Smooth muscle cell (in vitro differentiated cells): ENCODE results near the gene ARHGAP21. TPM values are rescaled to one million over a fixed set of nuclear protein-coding genes. Genes with fewer than 3 reads are reported as not detected.

Source experiments
- DNase-seq: peaks from one replicate; lab custom pipeline; 2025; ENCODE audit not compliant: unreplicated experiment; lab: John Stamatoyannopoulos, UW
- H2AFZ ChIP-seq: fragments of 200-600 bp; sonication (generic); 2 replicates; pipeline ENCODE4 v1.6.0; 2016; ENCODE audit warnings: antibody characterized with exemption, low read depth, mild to moderate bottlenecking
- H3F3A ChIP-seq: fragments of 200-600 bp; sonication (generic); 2 replicates; pipeline ENCODE4 v1.6.0; 2017; ENCODE audit warnings: antibody characterized with exemption, low read depth
- H3K27ac ChIP-seq: fragments of 200-600 bp; sonication (generic); 2 replicates; pipeline ENCODE4 v1.5.1; 2016; ENCODE audit warnings: low read depth, mild to moderate bottlenecking
- H3K27me3 ChIP-seq: fragments of 200-600 bp; sonication (generic); 2 replicates; pipeline ENCODE4 v1.6.1; 2016; ENCODE audit warnings: low read depth, mild to moderate bottlenecking
- H3K36me3 ChIP-seq: fragments of 200-600 bp; sonication (generic); 2 replicates; pipeline ENCODE4 v1.5.1; 2016; ENCODE audit warnings: low read depth
- H3K4me1 ChIP-seq: fragments of 200-600 bp; sonication (generic); 2 replicates; pipeline ENCODE4 v1.5.1; 2016; ENCODE audit warnings: low read depth
- H3K4me2 ChIP-seq: fragments of 200-600 bp; sonication (generic); 2 replicates; pipeline ENCODE4 v1.6.0; 2016; ENCODE audit warnings: mild to moderate bottlenecking
- H3K4me3 ChIP-seq: fragments of 200-600 bp; sonication (generic); 2 replicates; pipeline ENCODE4 v1.5.1; 2016; ENCODE audit warnings: mild to moderate bottlenecking
- H3K79me2 ChIP-seq: fragments of 200-600 bp; sonication (generic); 2 replicates; pipeline ENCODE4 v1.6.0; 2016; ENCODE audit warnings: low read depth, mild to moderate bottlenecking
- H3K9ac ChIP-seq: fragments of 200-600 bp; sonication (generic); 2 replicates; pipeline ENCODE4 v1.6.0; 2016; ENCODE audit warnings: low read depth
- H3K9me3 ChIP-seq: fragments of 200-600 bp; sonication (generic); replicated peaks from 2 replicates; pipeline ENCODE4 v1.5.1; 2016; ENCODE audit warnings: low read depth
- H4K20me1 ChIP-seq: fragments of 200-600 bp; sonication (generic); 2 replicates; pipeline ENCODE4 v1.6.0; 2016; ENCODE audit warnings: low read depth
- WGBS: methylation state at CpG from one replicate; pipeline ENCODE4 v1.1.7; 2016; ENCODE audit warnings: low lambda C conversion rate; 5-methylcytosine and 5-hydroxymethylcytosine counted together
- polyA plus RNA-seq: library from polyadenylated mRNA; unstranded; fragments of >200 nt; fragmentation: Nextera tagmentation; extraction: Ambion mirVana; gene quantifications from 2 replicates; pipeline ENCODE4 v1.2.1, GENCODE V29; 2016
- total RNA-seq: library from RNA; depleted of rRNA; stranded (reverse); fragments of >200 nt; gene quantifications from 2 replicates; pipeline ENCODE4 v1.2.3, GENCODE V29; 2014
- TF ChIP-seq, protein P1 (sequence below): fragments of 200-600 bp; sonication (generic); IDR thresholded peaks from 2 replicates; pipeline ENCODE4 v1.5.1; 2017; ENCODE audit warnings: borderline replicate concordance, mild to moderate bottlenecking, antibody characterized with exemption; ENCODE audit not compliant: insufficient read depth, poor library complexity, severe bottlenecking

Gene ARHGAP21
- total and polyA plus RNA-seq, 2 experiments from 2014 or later: 8.9 to 59.1 TPM

DNA sequence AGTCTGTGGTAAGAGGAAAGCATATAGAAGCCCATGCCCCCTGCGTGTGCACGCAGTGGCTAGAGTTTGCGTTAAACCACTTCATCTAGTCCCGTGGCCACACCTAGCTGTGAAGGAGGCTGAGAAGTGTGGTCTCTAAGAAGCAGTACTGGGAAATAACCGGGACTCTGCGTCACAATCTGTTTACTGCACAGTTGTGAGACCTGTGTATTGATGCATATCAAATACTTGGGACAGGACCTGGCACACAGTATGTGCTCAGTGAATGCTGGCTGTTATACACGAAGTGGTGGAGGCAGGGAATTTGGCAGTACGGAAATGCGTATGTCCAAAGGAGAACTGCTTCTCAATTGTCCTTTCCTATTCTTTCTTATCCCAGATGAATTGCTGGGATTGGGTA lies 149.5 kb downstream of the ARHGAP21 start:
- no peak overlapping the region for H2AFZ ChIP-seq
- H3K4me2 ChIP-seq: no peak overlapping the region
- no peaks in the 10 kb centered on the region for H4K20me1 ChIP-seq
- H3K36me3 ChIP-seq: no peaks in the 10 kb centered on the region
- H3K4me1 ChIP-seq: no peaks in the 10 kb centered on the region
- H3F3A ChIP-seq: no peaks in the 10 kb centered on the region
- H3K9ac ChIP-seq: no peak overlapping the region
- no peak overlapping the region for H3K27ac ChIP-seq
- WGBS: 94% methylated on average over 9 of the region's 9 CpGs
- H3K79me2 ChIP-seq: no peaks in the 10 kb centered on the region
- H3K27me3 ChIP-seq: no peaks in the 10 kb centered on the region
- TF ChIP-seq, protein P1, sequence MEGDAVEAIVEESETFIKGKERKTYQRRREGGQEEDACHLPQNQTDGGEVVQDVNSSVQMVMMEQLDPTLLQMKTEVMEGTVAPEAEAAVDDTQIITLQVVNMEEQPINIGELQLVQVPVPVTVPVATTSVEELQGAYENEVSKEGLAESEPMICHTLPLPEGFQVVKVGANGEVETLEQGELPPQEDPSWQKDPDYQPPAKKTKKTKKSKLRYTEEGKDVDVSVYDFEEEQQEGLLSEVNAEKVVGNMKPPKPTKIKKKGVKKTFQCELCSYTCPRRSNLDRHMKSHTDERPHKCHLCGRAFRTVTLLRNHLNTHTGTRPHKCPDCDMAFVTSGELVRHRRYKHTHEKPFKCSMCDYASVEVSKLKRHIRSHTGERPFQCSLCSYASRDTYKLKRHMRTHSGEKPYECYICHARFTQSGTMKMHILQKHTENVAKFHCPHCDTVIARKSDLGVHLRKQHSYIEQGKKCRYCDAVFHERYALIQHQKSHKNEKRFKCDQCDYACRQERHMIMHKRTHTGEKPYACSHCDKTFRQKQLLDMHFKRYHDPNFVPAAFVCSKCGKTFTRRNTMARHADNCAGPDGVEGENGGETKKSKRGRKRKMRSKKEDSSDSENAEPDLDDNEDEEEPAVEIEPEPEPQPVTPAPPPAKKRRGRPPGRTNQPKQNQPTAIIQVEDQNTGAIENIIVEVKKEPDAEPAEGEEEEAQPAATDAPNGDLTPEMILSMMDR: no peak
- no peak overlapping the region for H3K4me3 ChIP-seq
- H3K9me3 ChIP-seq: no peaks in the 10 kb centered on the region
- DNase-seq: no peak

DNA sequence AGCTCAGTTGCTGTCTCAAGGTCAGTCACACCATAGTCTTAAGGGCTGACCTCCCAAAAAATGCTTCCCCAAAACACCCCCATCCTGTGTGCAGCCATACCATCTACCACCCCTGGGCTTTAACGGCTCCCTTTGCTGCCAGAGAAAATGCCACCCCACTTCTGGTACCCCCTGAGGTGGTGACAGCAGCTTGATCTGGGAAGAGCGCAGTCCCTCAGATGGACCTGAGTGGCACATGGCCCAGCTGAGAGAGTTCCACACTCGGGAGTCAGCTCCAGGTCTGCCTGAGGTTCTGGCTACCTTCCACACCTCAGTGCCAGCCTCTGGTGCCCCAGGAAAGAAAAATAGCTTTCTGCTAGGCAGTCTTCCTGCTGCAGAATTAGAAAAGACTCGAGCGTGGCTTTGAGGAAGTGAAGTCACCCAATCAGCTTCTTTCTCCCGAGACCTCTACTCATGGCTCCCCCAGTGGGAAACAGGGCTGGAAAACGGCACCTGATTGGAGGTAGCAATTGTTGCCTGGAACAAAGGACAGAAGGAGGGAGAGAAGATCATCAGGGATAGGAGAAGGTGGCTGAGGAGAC lies 151.7 kb downstream of the ARHGAP21 start:
- no peak for DNase-seq
- Histone ChIP-seq H4K20me1 (no peaks in the 10 kb centered on the region), H3K4me1 (no peaks in the 10 kb centered on the region), H3K79me2 (no peaks in the 10 kb centered on the region), H3K4me2 (no peak overlapping the region), H3K9ac (no peak overlapping the region), H2AFZ (no peak overlapping the region), H3K36me3 (no peaks in the 10 kb centered on the region), H3K27ac (no peak overlapping the region), H3K27me3 (no peaks in the 10 kb centered on the region), H3F3A (no peaks in the 10 kb centered on the region), H3K9me3 (no peaks in the 10 kb centered on the region), H3K4me3 (no peak overlapping the region)
- 84% methylated on average over 7 of the region's 7 CpGs for WGBS
- TF ChIP-seq, protein P1: no peak

DNA sequence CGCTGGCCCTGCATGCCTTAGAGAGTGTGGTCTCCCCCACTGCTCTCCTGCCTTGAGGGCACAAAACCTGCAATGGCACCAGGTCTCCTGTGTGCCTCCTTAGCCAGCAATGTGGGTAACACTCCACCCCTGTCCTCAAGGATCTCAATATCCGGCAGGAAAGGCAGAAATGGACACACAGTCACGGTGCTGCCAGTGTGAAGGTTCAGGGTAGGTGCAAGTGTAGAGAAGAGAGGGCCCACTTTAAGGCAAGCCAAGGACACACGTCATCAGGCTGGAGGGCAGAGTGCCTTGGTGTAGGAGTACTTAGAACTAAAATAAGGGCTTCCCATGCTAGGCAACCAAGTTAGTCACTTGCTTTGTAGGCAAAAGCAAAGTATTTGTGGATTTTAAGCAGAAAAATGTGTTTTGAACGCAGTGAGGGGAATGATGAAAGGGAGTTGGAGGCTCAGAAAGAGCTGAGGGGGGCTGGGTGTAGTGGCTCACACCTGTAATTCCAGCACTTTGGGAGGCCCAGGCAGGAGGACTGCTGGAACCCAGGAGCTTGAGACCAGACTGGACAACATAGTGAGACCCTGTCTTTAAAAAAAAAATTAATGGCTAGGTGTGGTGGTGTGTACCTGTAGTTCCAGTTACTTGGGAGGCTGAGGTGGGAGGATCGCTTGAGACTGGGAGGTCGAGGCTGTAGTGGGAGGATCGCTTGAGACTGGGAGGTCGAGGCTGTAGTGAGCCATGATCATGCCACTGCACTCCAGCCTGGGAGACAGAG lies 152.8 kb downstream of the ARHGAP21 start:
- no peaks in the 10 kb centered on the region for H3F3A ChIP-seq
- no peaks in the 10 kb centered on the region for H3K36me3 ChIP-seq
- no peak overlapping the region for H3K9ac ChIP-seq
- TF ChIP-seq, protein P1: no peak
- H2AFZ ChIP-seq: no peak overlapping the region
- no peak overlapping the region for H3K27ac ChIP-seq
- no peak overlapping the region for H3K4me3 ChIP-seq
- H4K20me1 ChIP-seq: no peaks in the 10 kb centered on the region
- no peaks in the 10 kb centered on the region for H3K9me3 ChIP-seq
- 91% methylated on average over 9 of the region's 9 CpGs for WGBS
- no peaks in the 10 kb centered on the region for H3K79me2 ChIP-seq
- H3K4me2 ChIP-seq: no peak overlapping the region
- no peaks in the 10 kb centered on the region for H3K27me3 ChIP-seq
- H3K4me1 ChIP-seq: no peaks in the 10 kb centered on the region
- no peak for DNase-seq
